Effector memory CD4-positive, alpha-beta T cell (primary cell): ENCODE measurements around the gene PLCL1.

Source experiments
- DNase-seq, 3 donors: peaks; one replicate each; pipeline ENCODE4 v3.0.0-alpha.2; 2020
- H3K27ac ChIP-seq: 2 replicates; pipeline ENCODE4 v1.7.0; 2013; ENCODE audit warnings: mild to moderate bottlenecking, low read length, moderate library complexity; ENCODE audit not compliant: insufficient read depth, poor library complexity, severe bottlenecking
- H3K27me3 ChIP-seq: replicated peaks from 2 replicates; pipeline ENCODE4 v1.7.0; 2013; ENCODE audit warnings: mild to moderate bottlenecking, low read length; ENCODE audit not compliant: insufficient read depth, control insufficient read depth, poor library complexity, severe bottlenecking
- H3K36me3 ChIP-seq: 2 replicates; pipeline ENCODE4 v1.7.0; 2013; ENCODE audit warnings: mild to moderate bottlenecking, low read length, moderate library complexity; ENCODE audit not compliant: control insufficient read depth, insufficient read depth
- H3K4me1 ChIP-seq: 2 replicates; pipeline ENCODE4 v1.7.0; 2013; ENCODE audit warnings: low read length, mild to moderate bottlenecking; ENCODE audit not compliant: control insufficient read depth, insufficient read depth, poor library complexity, severe bottlenecking
- H3K4me3 ChIP-seq: 2 replicates; pipeline ENCODE4 v1.7.0; 2013; ENCODE audit warnings: low read length, low read depth, mild to moderate bottlenecking; ENCODE audit not compliant: insufficient read depth, poor library complexity, severe bottlenecking
- H3K9me3 ChIP-seq: 2 replicates; pipeline ENCODE4 v1.7.0; 2013; ENCODE audit warnings: mild to moderate bottlenecking, low read length, moderate library complexity; ENCODE audit not compliant: control insufficient read depth

The PLCL1 gene

GRCh38 chr2:197883354-197884032 is 79.1 kb downstream of the PLCL1 start:
- Histone ChIP-seq H3K36me3 (no peaks in the 10 kb centered on the region), H3K4me3 (no peak overlapping the region), H3K27ac (no peak overlapping the region), H3K4me1 (no peaks in the 10 kb centered on the region), H3K27me3 (no peaks in the 10 kb centered on the region), H3K9me3 (no peaks in the 10 kb centered on the region)
- DNase-seq, result no peak

- H3K4me3 ChIP-seq, result no peak overlapping the region
- no peaks in the 10 kb centered on the region for H3K27me3 ChIP-seq
- DNase-seq, result no peak
- H3K4me1 ChIP-seq, result no peaks in the 10 kb centered on the region
- no peak overlapping the region for H3K27ac ChIP-seq
- H3K9me3 ChIP-seq, result no peaks in the 10 kb centered on the region
- no peaks in the 10 kb centered on the region for H3K36me3 ChIP-seq
These were observed 79.9 kb downstream of the PLCL1 start for GRCh38 chr2:197884252-197884651.

GRCh38 chr2:197885126-197885525 is 80.7 kb downstream of the PLCL1 start:
- Histone ChIP-seq H3K4me3 (no peak overlapping the region), H3K4me1 (peaks cover 4% of the 10 kb centered on the region), H3K27me3 (no peaks in the 10 kb centered on the region), H3K36me3 (no peaks in the 10 kb centered on the region), H3K27ac (no peak overlapping the region), H3K9me3 (no peaks in the 10 kb centered on the region)
- no peak for DNase-seq

- no peak overlapping the region for H3K4me3 ChIP-seq
- H3K27ac ChIP-seq, result no peak overlapping the region
- H3K4me1 ChIP-seq, result peaks cover 5% of the 10 kb centered on the region
- no peaks in the 10 kb centered on the region for H3K36me3 ChIP-seq
- H3K9me3 ChIP-seq, result no peaks in the 10 kb centered on the region
- H3K27me3 ChIP-seq, result no peaks in the 10 kb centered on the region
- DNase-seq, result no peak
These were observed 81.2 kb downstream of the PLCL1 start for GRCh38 chr2:197885587-197885986.

- Histone ChIP-seq H3K27me3 (no peaks in the 10 kb centered on the region), H3K9me3 (no peaks in the 10 kb centered on the region), H3K4me1 (peaks cover 20% of the 10 kb centered on the region), H3K4me3 (no peak overlapping the region), H3K27ac (no peak overlapping the region), H3K36me3 (no peaks in the 10 kb centered on the region)
- DNase-seq, result no peak
These were observed 83.9 kb downstream of the PLCL1 start for GRCh38 chr2:197888321-197888720.

- Histone ChIP-seq H3K4me3 (peak overlapping the region; percentile 14), H3K9me3 (no peaks in the 10 kb centered on the region), H3K4me1 (peaks cover 21% of the 10 kb centered on the region), H3K27ac (peak overlapping the region; percentile 39), H3K27me3 (no peaks in the 10 kb centered on the region), H3K36me3 (no peaks in the 10 kb centered on the region)
- no peak for DNase-seq
These were observed 84.6 kb downstream of the PLCL1 start for GRCh38 chr2:197889041-197889440.

GRCh38 chr2:197890168-197890567 is 85.8 kb downstream of the PLCL1 start:
- no peaks in the 10 kb centered on the region for H3K9me3 ChIP-seq
- H3K27ac ChIP-seq, result no peak overlapping the region

GRCh38 chr2:197891897-197892442 is 87.6 kb downstream of the PLCL1 start:
- peaks cover 21% of the 10 kb centered on the region for H3K4me1 ChIP-seq
- H3K27ac ChIP-seq, result peak overlapping the region; percentile 43
- H3K9me3 ChIP-seq, result no peaks in the 10 kb centered on the region
- no peaks in the 10 kb centered on the region for H3K27me3 ChIP-seq
- peak overlapping the region; percentile 0 for H3K4me3 ChIP-seq
- no peaks in the 10 kb centered on the region for H3K36me3 ChIP-seq
- DNase-seq, result no peak

More at GRCh38 chr2:197890168-197890567, 85.8 kb downstream of the PLCL1 start:
- peaks cover 21% of the 10 kb centered on the region for H3K4me1 ChIP-seq
- H3K27me3 ChIP-seq, result no peaks in the 10 kb centered on the region
- no peak for DNase-seq
- H3K4me3 ChIP-seq, result no peak overlapping the region
- H3K36me3 ChIP-seq, result no peaks in the 10 kb centered on the region

GRCh38 chr2:197893403-197894177 is 89.2 kb downstream of the PLCL1 start:
- Histone ChIP-seq H3K9me3 (no peaks in the 10 kb centered on the region), H3K27me3 (no peaks in the 10 kb centered on the region), H3K27ac (peak overlapping the region; percentile 52), H3K4me1 (peaks cover 21% of the 10 kb centered on the region), H3K36me3 (no peaks in the 10 kb centered on the region), H3K4me3 (peak overlapping the region; percentile 22)
- no peak for DNase-seq

- Histone ChIP-seq H3K27me3 (no peaks in the 10 kb centered on the region), H3K36me3 (no peaks in the 10 kb centered on the region), H3K27ac (no peak overlapping the region), H3K4me1 (peaks cover 21% of the 10 kb centered on the region), H3K9me3 (no peaks in the 10 kb centered on the region), H3K4me3 (no peak overlapping the region)
- no peak for DNase-seq
These were observed 90.4 kb downstream of the PLCL1 start for GRCh38 chr2:197894751-197895274.
